A549 (cell line): ENCODE measurements around the gene PDLIM5.

ENCODE experiments used
- EHMT2 ChIP-seq: fragments of 200-600 bp; sonication (generic); IDR thresholded peaks from 2 replicates; pipeline ENCODE4 v1.6.1; 2016; ENCODE audit warnings: antibody characterized with exemption, low read depth, mild to moderate bottlenecking, moderate library complexity
- NR3C1 ChIP-seq: fragments of >200 bp; sonication (Bioruptor Twin); formaldehyde crosslinking; IDR thresholded peaks from 3 replicates; pipeline ENCODE4 v1.6.1; 2017
- POLR2A ChIP-seq: IDR thresholded peaks from 2 replicates; pipeline ENCODE4 v1.6.1; 2012; ENCODE audit warnings: mild to moderate bottlenecking, low read length
- RAD21 ChIP-seq, 2 experiments: fragments of >200 bp in 1 of 2; sonication (Bioruptor Twin) in 1 of 2; formaldehyde crosslinking in 1 of 2; IDR thresholded peaks in 1 of 2; conservative IDR thresholded peaks in 1 of 2; 2 replicates in 1 of 2; 3 replicates in 1 of 2; pipeline ENCODE4 v1.6.1; 2012 to 2018; ENCODE audit warnings: inconsistent platforms in 1 of 2
- TF ChIP-seq, protein P1 (sequence below): fragments of >200 bp; sonication (Bioruptor Twin); formaldehyde crosslinking; IDR thresholded peaks from 3 replicates; pipeline ENCODE4 v1.5.1; 2016
- TF ChIP-seq, protein P2 (sequence below): fragments of 200-600 bp; sonication (generic); IDR thresholded peaks from 2 replicates; pipeline ENCODE4 v1.6.1; 2016; ENCODE audit warnings: antibody characterized with exemption, mild to moderate bottlenecking, moderate library complexity
- TF ChIP-seq, protein P3 (sequence below): IDR thresholded peaks from 2 replicates; pipeline ENCODE4 v1.6.1; 2012

DNA sequence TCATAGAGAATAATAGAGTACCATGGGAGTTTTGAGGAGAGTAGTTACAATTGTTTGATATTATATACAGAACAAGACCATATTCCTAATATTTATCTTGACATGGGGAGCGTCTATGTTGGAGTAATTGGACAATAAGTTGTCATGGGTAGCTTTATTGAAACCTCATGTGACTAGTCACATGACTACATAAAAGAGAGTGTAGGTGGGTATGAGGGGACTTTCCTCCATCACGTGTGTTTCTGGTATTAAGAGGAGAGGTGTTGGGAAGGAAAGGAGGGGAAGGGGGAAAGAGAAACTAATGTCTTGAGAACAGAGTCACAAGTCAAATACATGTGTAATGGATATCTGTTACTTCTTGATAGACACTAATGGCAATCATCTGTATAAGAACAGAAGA, 33.1 kb downstream of the PDLIM5 start:
- TF ChIP-seq, protein P1, sequence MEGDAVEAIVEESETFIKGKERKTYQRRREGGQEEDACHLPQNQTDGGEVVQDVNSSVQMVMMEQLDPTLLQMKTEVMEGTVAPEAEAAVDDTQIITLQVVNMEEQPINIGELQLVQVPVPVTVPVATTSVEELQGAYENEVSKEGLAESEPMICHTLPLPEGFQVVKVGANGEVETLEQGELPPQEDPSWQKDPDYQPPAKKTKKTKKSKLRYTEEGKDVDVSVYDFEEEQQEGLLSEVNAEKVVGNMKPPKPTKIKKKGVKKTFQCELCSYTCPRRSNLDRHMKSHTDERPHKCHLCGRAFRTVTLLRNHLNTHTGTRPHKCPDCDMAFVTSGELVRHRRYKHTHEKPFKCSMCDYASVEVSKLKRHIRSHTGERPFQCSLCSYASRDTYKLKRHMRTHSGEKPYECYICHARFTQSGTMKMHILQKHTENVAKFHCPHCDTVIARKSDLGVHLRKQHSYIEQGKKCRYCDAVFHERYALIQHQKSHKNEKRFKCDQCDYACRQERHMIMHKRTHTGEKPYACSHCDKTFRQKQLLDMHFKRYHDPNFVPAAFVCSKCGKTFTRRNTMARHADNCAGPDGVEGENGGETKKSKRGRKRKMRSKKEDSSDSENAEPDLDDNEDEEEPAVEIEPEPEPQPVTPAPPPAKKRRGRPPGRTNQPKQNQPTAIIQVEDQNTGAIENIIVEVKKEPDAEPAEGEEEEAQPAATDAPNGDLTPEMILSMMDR, result no peak
- TF ChIP-seq EHMT2 (no peak), NR3C1 (no peak), POLR2A (no peak), RAD21 (conservative IDR thresholded peaks at IDR 0.05 in 1 of 2, IDR thresholded peaks at IDR 0.05 in 1 of 2) (no peak)
- TF ChIP-seq, protein P2, sequence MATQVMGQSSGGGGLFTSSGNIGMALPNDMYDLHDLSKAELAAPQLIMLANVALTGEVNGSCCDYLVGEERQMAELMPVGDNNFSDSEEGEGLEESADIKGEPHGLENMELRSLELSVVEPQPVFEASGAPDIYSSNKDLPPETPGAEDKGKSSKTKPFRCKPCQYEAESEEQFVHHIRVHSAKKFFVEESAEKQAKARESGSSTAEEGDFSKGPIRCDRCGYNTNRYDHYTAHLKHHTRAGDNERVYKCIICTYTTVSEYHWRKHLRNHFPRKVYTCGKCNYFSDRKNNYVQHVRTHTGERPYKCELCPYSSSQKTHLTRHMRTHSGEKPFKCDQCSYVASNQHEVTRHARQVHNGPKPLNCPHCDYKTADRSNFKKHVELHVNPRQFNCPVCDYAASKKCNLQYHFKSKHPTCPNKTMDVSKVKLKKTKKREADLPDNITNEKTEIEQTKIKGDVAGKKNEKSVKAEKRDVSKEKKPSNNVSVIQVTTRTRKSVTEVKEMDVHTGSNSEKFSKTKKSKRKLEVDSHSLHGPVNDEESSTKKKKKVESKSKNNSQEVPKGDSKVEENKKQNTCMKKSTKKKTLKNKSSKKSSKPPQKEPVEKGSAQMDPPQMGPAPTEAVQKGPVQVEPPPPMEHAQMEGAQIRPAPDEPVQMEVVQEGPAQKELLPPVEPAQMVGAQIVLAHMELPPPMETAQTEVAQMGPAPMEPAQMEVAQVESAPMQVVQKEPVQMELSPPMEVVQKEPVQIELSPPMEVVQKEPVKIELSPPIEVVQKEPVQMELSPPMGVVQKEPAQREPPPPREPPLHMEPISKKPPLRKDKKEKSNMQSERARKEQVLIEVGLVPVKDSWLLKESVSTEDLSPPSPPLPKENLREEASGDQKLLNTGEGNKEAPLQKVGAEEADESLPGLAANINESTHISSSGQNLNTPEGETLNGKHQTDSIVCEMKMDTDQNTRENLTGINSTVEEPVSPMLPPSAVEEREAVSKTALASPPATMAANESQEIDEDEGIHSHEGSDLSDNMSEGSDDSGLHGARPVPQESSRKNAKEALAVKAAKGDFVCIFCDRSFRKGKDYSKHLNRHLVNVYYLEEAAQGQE, result no peak
- TF ChIP-seq, protein P3, sequence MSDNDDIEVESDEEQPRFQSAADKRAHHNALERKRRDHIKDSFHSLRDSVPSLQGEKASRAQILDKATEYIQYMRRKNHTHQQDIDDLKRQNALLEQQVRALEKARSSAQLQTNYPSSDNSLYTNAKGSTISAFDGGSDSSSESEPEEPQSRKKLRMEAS, result no peak
